GM18520 (cell line): ENCODE measurements around the gene RBM12.

ENCODE experiments used
- ATAC-seq: cut with Tn5 transposase; IDR thresholded peaks from one replicate; pipeline ENCODE4 v1.9.1; 2021; ENCODE audit not compliant: unreplicated experiment

RBM12 gene

DNA sequence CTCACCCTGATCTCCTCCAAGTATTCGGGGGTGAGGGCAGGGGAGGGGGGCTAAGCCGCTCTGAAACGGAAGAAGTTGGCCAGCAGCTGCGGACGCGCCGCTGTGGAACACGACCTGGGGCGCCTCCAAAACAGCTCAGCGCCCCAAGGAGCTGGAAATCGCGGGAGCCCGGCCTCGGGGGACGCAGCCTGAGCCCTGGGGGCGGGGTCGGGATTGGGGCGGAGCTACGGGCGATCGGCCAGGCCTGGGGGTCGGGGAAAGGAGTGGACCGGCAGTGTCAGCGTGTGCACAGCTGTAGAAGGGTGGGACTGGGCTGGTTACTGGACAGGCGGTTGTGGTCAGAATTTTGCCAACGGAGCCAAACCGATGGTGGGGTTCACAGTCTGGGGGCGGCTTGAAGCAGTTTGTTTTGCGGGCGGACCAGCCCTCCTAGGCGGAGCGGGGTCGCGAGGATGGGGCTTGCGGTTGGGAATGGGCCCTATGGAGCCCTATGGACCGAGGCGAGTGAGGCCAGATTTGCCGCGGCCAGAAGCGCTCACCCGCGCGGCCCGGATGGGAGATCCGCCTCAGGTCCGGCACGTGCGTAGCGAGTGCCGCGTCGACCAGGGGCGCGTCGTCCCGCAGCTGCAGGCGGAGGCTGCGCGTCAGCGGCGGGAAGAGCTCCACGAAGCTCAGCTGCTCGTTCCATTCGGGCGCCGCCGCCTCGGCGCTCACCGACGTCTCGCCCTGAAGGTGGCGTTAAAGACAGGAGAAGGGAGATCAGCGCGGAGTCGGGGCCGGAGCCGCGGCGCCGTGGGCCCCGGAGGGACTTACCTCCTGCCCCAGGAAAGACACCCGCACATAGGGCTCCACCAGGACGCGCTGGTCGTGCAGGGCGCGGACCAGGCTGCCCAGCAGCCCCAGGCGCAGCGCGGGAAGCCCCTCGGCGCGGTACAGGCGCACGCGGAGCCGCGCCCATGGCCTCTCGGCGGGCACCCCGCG lies 63.4 kb downstream of the RBM12 start:
- no peak for ATAC-seq

DNA sequence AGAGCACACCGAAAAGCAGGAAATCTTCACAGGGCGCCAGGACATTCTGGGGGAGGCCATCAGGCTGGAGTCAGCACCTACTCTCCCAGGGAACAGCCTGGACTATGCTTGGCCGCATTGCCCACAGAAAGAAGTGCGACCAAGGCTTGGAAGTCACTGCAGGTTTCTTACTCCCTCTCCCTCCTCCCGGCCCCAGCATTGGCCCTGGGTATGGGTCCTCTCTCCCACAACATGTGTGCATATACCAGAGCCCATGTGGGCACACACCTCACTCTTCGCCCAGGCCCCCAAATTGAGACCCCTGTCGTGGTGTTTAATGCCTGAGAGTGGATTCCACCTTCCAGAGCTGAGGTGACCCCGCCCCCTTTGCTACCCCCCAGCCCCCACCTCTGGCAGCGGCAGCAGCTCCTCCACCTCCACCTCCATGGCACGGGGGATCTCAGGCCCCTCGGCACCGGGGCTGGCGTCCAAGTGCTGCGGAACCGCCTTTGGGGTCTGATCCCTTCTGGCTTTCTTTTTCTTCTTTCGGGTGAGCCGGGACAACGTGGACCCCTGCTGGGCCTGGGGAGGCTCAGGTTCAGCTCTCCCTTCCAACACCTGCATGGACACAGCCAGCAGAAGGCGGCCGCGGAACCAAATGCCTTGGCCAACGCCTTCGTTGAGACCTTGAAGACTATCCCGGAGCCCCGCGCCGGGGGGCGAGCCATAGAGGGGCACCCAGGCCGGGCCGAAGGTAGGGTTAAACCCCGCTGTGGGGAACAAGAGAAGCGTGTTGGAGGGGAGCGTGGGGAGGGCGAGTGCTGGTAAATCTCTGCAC lies 64.3 kb downstream of the RBM12 start:
- no peak for ATAC-seq

DNA sequence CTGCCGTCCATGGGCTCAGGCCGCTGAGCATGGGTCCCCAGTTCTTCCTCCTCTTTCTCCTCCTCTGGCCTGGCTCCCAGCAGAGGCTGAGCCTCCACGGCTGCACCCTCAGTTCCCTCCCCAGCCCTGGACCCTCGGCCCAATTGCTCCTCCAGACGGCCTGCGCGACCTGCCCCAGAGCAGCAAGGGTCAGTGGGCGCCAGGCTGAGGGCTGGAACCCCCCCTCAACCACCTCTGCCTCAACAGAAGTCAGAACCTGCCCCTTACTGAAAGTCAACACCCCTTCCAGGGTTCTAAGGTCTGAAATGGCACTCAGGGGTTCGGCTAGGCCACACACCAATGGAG lies 65.0 kb downstream of the RBM12 start:
- ATAC-seq = no peak
